Cardiac fibroblast (primary cell): ENCODE data around the gene GAB1.

Experiments
- DNase-seq, 2 donors: peaks; one replicate each; pipeline versions ENCODE4 v3.0.0 to v3.0.0-alpha.2; 2010; ENCODE audit warnings: low read depth in 2 of 2
- H3K4me3 ChIP-seq, 2 donors: replicated peaks in 1 of 2; 1 replicate in 1 of 2; 2 replicates in 1 of 2; pipeline ENCODE4 v1.5.1; 2011; ENCODE audit warnings: low read depth in 2 of 2, low read length in 2 of 2, mild to moderate bottlenecking in 2 of 2, moderate library complexity in 1 of 2
- CTCF ChIP-seq: IDR thresholded peaks from one replicate; pipeline ENCODE4 v1.5.1; 2011; ENCODE audit warnings: low read depth, mild to moderate bottlenecking, low read length, inconsistent platforms

GAB1 gene

GRCh38 chr4:143412420-143412758 is 75.7 kb downstream of the GAB1 start:
- no peak for TF ChIP-seq CTCF
- DNase-seq: no peak
- H3K4me3 ChIP-seq: no peak overlapping the region

- H3K4me3 ChIP-seq: no peak overlapping the region
- no peak for TF ChIP-seq CTCF
- DNase-seq: no peak
These were observed 81.2 kb downstream of the GAB1 start for GRCh38 chr4:143417679-143418403.

- H3K4me3 ChIP-seq: no peak overlapping the region
- TF ChIP-seq CTCF: no peak
- DNase-seq: no peak
These were observed 83.6 kb downstream of the GAB1 start for GRCh38 chr4:143420227-143420626.

- H3K4me3 ChIP-seq: no peak overlapping the region
- no peak for TF ChIP-seq CTCF
- no peak for DNase-seq
These were observed 84.9 kb downstream of the GAB1 start for GRCh38 chr4:143421609-143422008.

- no peak overlapping the region for H3K4me3 ChIP-seq
- no peak for TF ChIP-seq CTCF
- DNase-seq: no peak
These were observed 87.6 kb downstream of the GAB1 start for GRCh38 chr4:143424276-143424675.

- TF ChIP-seq CTCF: no peak
- DNase-seq: no peak
These were observed 95.0 kb downstream of the GAB1 start for GRCh38 chr4:143431526-143432257.

GRCh38 chr4:143432258-143432591 is 95.5 kb downstream of the GAB1 start:
- TF ChIP-seq CTCF: no peak
- no peak for DNase-seq

More at GRCh38 chr4:143431526-143432257, 95.0 kb downstream of the GAB1 start:
- no peak overlapping the region for H3K4me3 ChIP-seq

More at GRCh38 chr4:143432258-143432591, 95.5 kb downstream of the GAB1 start:
- no peak overlapping the region for H3K4me3 ChIP-seq
